HCT116 (cell line): ENCODE data around the gene RNF169. TPM values are rescaled to one million over a fixed set of nuclear protein-coding genes. Genes with fewer than 3 reads are reported as not detected.

ENCODE experiments used
- ATAC-seq: fragments of 200-7000 bp; cut with Tn5 transposase; 2 replicates; pipeline ENCODE4 v1.9.1; 2020; ENCODE audit warnings: mild to moderate bottlenecking, moderate library complexity
- BruUV-seq: library from RNA; stranded (reverse); fragments of 400-500 nt; replicated peaks from 2 replicates; lab custom pipeline; 2021; lab: Mats Ljungman, UMichigan
- CTCF ChIA-PET: fragments of 300-600 bp; sonication (Branson Sonifier 250); formaldehyde crosslinking; loops from one replicate; lab custom pipeline; 2021; ENCODE audit warnings: antibody characterized with exemption; lab: Charles Lee
- POLR2A ChIA-PET: fragments of 300-600, 350-600 bp; sonication (Branson Sonifier 250); formaldehyde crosslinking; loops from one replicate; lab custom pipeline; 2021; ENCODE audit warnings: antibody characterized with exemption; lab: Charles Lee
- RAD21 ChIA-PET, 2 experiments: fragments of 300-600 bp; sonication (Branson Sonifier 250); formaldehyde crosslinking; loops; one replicate each; lab custom pipeline; 2023; ENCODE audit warnings: low total read pairs in 2 of 2; ENCODE audit not compliant: uncharacterized antibody in 2 of 2, unreplicated experiment in 2 of 2, low non-redundant PET in 1 of 2; lab: Charles Lee
- DNase-seq: peaks from one replicate; pipeline ENCODE4 v3.0.0-alpha.2; 2010; ENCODE audit warnings: low read depth, low spot score
- H2AFZ ChIP-seq: fragments of 200-600 bp; shearing (Covaris generic), sonication (generic); 2 replicates; pipeline ENCODE4 v1.6.1; 2017; ENCODE audit warnings: low read depth, mixed run types, mixed read lengths, antibody characterized with exemption, low read length; ENCODE audit not compliant: poor library complexity, severe bottlenecking
- H3K27ac ChIP-seq: 2 replicates; pipeline ENCODE4 v1.5.1; 2012; ENCODE audit warnings: low read depth, low read length
- H3K27me3 ChIP-seq: fragments of 200-600 bp; sonication (generic); 2 replicates; pipeline ENCODE4 v1.6.1; 2016; ENCODE audit warnings: mixed run types, low read length, mixed read lengths; ENCODE audit not compliant: insufficient read depth
- H3K36me3 ChIP-seq, 2 experiments: fragments of 200-500 bp in 1 of 2; fragments of 200-600 bp in 1 of 2; sonication (Bioruptor generic) in 1 of 2; sonication (generic) in 1 of 2; 2 replicates each; pipeline versions ENCODE4 v1.5.1 to v1.6.1; 2014 to 2016; ENCODE audit warnings: low read length in 2 of 2, inconsistent platforms in 1 of 2, mixed read lengths in 1 of 2, mixed run types in 1 of 2; ENCODE audit not compliant: insufficient read depth in 2 of 2, control insufficient read depth in 1 of 2
- H3K4me1 ChIP-seq, 2 experiments: fragments of 200-600 bp in 1 of 2; sonication (generic) in 1 of 2; 2 replicates each; pipeline versions ENCODE4 v1.5.1 to v1.6.1; 2012 to 2017; ENCODE audit warnings: low read length in 2 of 2, inconsistent platforms in 1 of 2, mild to moderate bottlenecking in 1 of 2, mixed read lengths in 1 of 2, mixed run types in 1 of 2, moderate library complexity in 1 of 2; ENCODE audit not compliant: insufficient read depth in 2 of 2, control insufficient read depth in 1 of 2
- H3K4me2 ChIP-seq: fragments of 200-600 bp; sonication (generic); 2 replicates; pipeline ENCODE4 v1.6.1; 2017; ENCODE audit warnings: mixed run types, low read length, mixed read lengths
- H3K4me3 ChIP-seq, 2 experiments: fragments of 200-600 bp in 1 of 2; sonication (generic) in 1 of 2; replicated peaks in 1 of 2; 2 replicates each; pipeline ENCODE4 v1.5.1; 2011 to 2016; ENCODE audit warnings: low read length in 2 of 2, control low read depth in 1 of 2, low read depth in 1 of 2, mild to moderate bottlenecking in 1 of 2, mixed read lengths in 1 of 2, mixed run types in 1 of 2
- H3K79me2 ChIP-seq: fragments of 200-600 bp; sonication (generic); 2 replicates; pipeline ENCODE4 v1.6.1; 2017; ENCODE audit warnings: mild to moderate bottlenecking, mixed run types, low read length, moderate library complexity, mixed read lengths; ENCODE audit not compliant: insufficient read depth
- H3K9ac ChIP-seq: fragments of 200-600 bp; sonication (generic); 2 replicates; pipeline ENCODE4 v1.6.1; 2016; ENCODE audit warnings: low read length, mixed read lengths
- H3K9me2 ChIP-seq: fragments of 200-600 bp; sonication (generic), shearing (Covaris generic); 2 replicates; pipeline ENCODE4 v1.6.1; 2017; ENCODE audit warnings: mixed run types, mild to moderate bottlenecking, moderate library complexity; ENCODE audit not compliant: insufficient read depth
- H3K9me3 ChIP-seq, 2 experiments: fragments of 200-500 bp in 1 of 2; fragments of 200-600 bp in 1 of 2; sonication (Bioruptor generic) in 1 of 2; sonication (generic) in 1 of 2; 2 replicates each; pipeline ENCODE4 v1.6.1; 2014 to 2017; ENCODE audit warnings: low read length in 2 of 2, mixed read lengths in 2 of 2, inconsistent platforms in 1 of 2, low read depth in 1 of 2, mild to moderate bottlenecking in 1 of 2, mixed run types in 1 of 2, moderate library complexity in 1 of 2; ENCODE audit not compliant: control insufficient read depth in 1 of 2, insufficient read depth in 1 of 2
- H4K20me1 ChIP-seq: fragments of 200-600 bp; sonication (generic), shearing (Covaris generic); 2 replicates; pipeline ENCODE4 v1.6.1; 2017; ENCODE audit warnings: mixed run types, mild to moderate bottlenecking, moderate library complexity; ENCODE audit not compliant: insufficient read depth
- ATF3 ChIP-seq: IDR thresholded peaks from 2 replicates; pipeline ENCODE4 v1.6.1; 2012
- CEBPB ChIP-seq: IDR thresholded peaks from 2 replicates; pipeline ENCODE4 v1.6.1; 2012; ENCODE audit warnings: low read depth
- ELF1 ChIP-seq: IDR thresholded peaks from 2 replicates; pipeline ENCODE4 v1.6.1; 2012; ENCODE audit warnings: low read depth, borderline replicate concordance
- EZH2phosphoT487 ChIP-seq: fragments of 200-600 bp; IDR thresholded peaks from 2 replicates; pipeline ENCODE4 v1.6.1; 2018; ENCODE audit warnings: antibody characterized with exemption, borderline replicate concordance
- JUND ChIP-seq: IDR thresholded peaks from 2 replicates; pipeline ENCODE4 v1.6.1; 2012
- POLR2A ChIP-seq: IDR thresholded peaks from 2 replicates; pipeline ENCODE4 v1.7.0; 2011; ENCODE audit warnings: borderline replicate concordance; ENCODE audit not compliant: insufficient read depth, insufficient read length; ENCODE audit errors: extremely low read depth
- POLR2AphosphoS5 ChIP-seq: IDR thresholded peaks from 2 replicates; pipeline ENCODE4 v1.6.1; 2011; ENCODE audit warnings: mild to moderate bottlenecking, low read depth, low read length, moderate library complexity
- REST ChIP-seq: IDR thresholded peaks from 2 replicates; pipeline ENCODE4 v1.6.1; 2012; ENCODE audit warnings: low read depth
- SIN3A ChIP-seq: IDR thresholded peaks from 2 replicates; pipeline ENCODE4 v1.6.1; 2012; ENCODE audit warnings: low read depth
- SP1 ChIP-seq: IDR thresholded peaks from 2 replicates; pipeline ENCODE4 v1.6.1; 2012; ENCODE audit warnings: low read depth
- YY1 ChIP-seq: IDR thresholded peaks from 2 replicates; pipeline ENCODE4 v1.6.1; 2011; ENCODE audit warnings: low read length, low read depth, moderate library complexity, mild to moderate bottlenecking; ENCODE audit not compliant: insufficient replicate concordance; ENCODE audit errors: extremely low read depth
- ZBTB33 ChIP-seq: IDR thresholded peaks from 2 replicates; pipeline ENCODE4 v1.6.1; 2011; ENCODE audit warnings: mild to moderate bottlenecking, low read length, moderate library complexity; ENCODE audit not compliant: insufficient replicate concordance; ENCODE audit errors: extremely low read depth
- ZFX ChIP-seq: fragments of 450-650 bp; IDR thresholded peaks from 2 replicates; pipeline ENCODE4 v1.6.1; 2017
- ZNF274 ChIP-seq: fragments of 200-500 bp; sonication (Bioruptor generic); IDR thresholded peaks from 2 replicates; pipeline ENCODE4 v1.6.1; 2014; ENCODE audit warnings: mild to moderate bottlenecking, low read depth, low read length, inconsistent platforms
- intact Hi-C: fragments of 100-400 bp; cut with micrococcal nuclease; formaldehyde crosslinking; loops from 2 replicates; pipeline ENCODE4 v1.10.0; 2022
- total RNA-seq: library from RNA; stranded (reverse); gene quantifications from one replicate; pipeline ENCODE4 v1.2.1, GENCODE V29; 2021; ENCODE audit not compliant: unreplicated experiment

Gene RNF169
- total RNA-seq, 1 experiment from 2014 or later, result 22.5 TPM

GRCh38 chr11:74770456-74770855 lies 21.8 kb downstream of the RNF169 start (continued):
- TF ChIP-seq ZBTB33 (no peak), JUND (no peak), YY1 (no peak), CEBPB (no peak)

- ChIA-PET POLR2A (no interaction called here), RAD21 (no interaction called here)
- Histone ChIP-seq H3K27me3 (no peaks in the 10 kb centered on the region), H2AFZ (no peak overlapping the region), H4K20me1 (peaks cover 6% of the 10 kb centered on the region; the same call in 1 of the 2 replicates), H3K4me1 (no peaks in the 10 kb centered on the region), H3K4me3 (no peak overlapping the region), H3K9me2 (no peaks in the 10 kb centered on the region), H3K9me3 (no peaks in the 10 kb centered on the region)
- intact Hi-C loops, result no loop called here
- BruUV-seq, result no TSS peak
- DNase-seq, result no peak
- no peak for TF ChIP-seq POLR2A
- TF ChIP-seq, all 23 proteins: peak for 0
- no peak overlapping the region for H3K9ac ChIP-seq
- peaks cover 57% of the 10 kb centered on the region for H3K79me2 ChIP-seq
- CTCF ChIA-PET, result no interaction called here
- no peak for ATAC-seq
- H3K36me3 ChIP-seq, result no peaks in the 10 kb centered on the region
- no peak overlapping the region for H3K4me2 ChIP-seq
- no peak overlapping the region for H3K27ac ChIP-seq
These were observed 22.5 kb downstream of the RNF169 start for GRCh38 chr11:74771139-74771538.

- CTCF ChIA-PET, result interaction anchor here (1.3 to 1.9 kb wide), 2 partner anchors 34 to 71 kb away, joined by 3 to 5 read pairs; no protein-coding TSS in a partner anchor
- BruUV-seq, result no TSS peak
- no peak overlapping the region for H3K4me2 ChIP-seq
- H3K27ac ChIP-seq, result no peak overlapping the region
- DNase-seq (no peak), ATAC-seq (no peak)
- RAD21 ChIA-PET, result no interaction called here
- no peaks in the 10 kb centered on the region for H3K27me3 ChIP-seq
- POLR2A ChIA-PET, result no interaction called here
- no peaks in the 10 kb centered on the region for H3K9me2 ChIP-seq
- no peak overlapping the region for H2AFZ ChIP-seq
- no peaks in the 10 kb centered on the region for H3K4me1 ChIP-seq
- no peak overlapping the region for H3K4me3 ChIP-seq
- H3K9ac ChIP-seq, result no peak overlapping the region
- no peaks in the 10 kb centered on the region for H3K36me3 ChIP-seq
- H3K79me2 ChIP-seq, result peaks cover 60% of the 10 kb centered on the region
- H4K20me1 ChIP-seq, result peaks cover 6% of the 10 kb centered on the region; the same call in 1 of the 2 replicates
- intact Hi-C loops, result no loop called here
- no peaks in the 10 kb centered on the region for H3K9me3 ChIP-seq
- TF ChIP-seq CEBPB, result no peak
- no peak for TF ChIP-seq SP1
- TF ChIP-seq REST, result no peak
- TF ChIP-seq POLR2AphosphoS5, result no peak
- no peak for TF ChIP-seq ZFX
- TF ChIP-seq ELF1, result no peak
- no peak for TF ChIP-seq EZH2phosphoT487
- no peak for TF ChIP-seq ZNF274
- no peak for TF ChIP-seq ATF3
- TF ChIP-seq SIN3A, result no peak
These were observed 24.8 kb downstream of the RNF169 start for GRCh38 chr11:74773476-74773875.
